ENCODE measurements around the gene PRPF38B. TPM values are rescaled to one million over a fixed set of nuclear protein-coding genes. Genes with fewer than 3 reads are reported as not detected.

Gene PRPF38B
- total and polyA plus RNA-seq, 2 of the 4 experiments (the other 2 are of a cell fraction): 9.0 to 19.3 TPM

- H3K9me3 ChIP-seq (ENCODE audit: control insufficient read depth, insufficient read depth, low read length): no peaks in the 10 kb centered on the region
- H3K14ac ChIP-seq (replicated peaks; ENCODE audit: low read depth, low read length): no peak overlapping the region
- no peak overlapping the region for H3K4ac ChIP-seq (ENCODE audit: low read depth, low read length)
- H2AK9ac ChIP-seq (replicated peaks; ENCODE audit: low read depth, low read length, poor library complexity): no peak overlapping the region
- H2BK120ac ChIP-seq (ENCODE audit: low read depth, low read length): no peak overlapping the region
- POLR2A ChIA-PET (ENCODE audit: unreplicated experiment): no interaction called here
- in situ Hi-C loops (cut with MboI; ENCODE audit: low sequenced_read_pairs) (no loop called here), dilution Hi-C loops (cut with HindIII; ENCODE audit: low sequenced_read_pairs, unreplicated experiment) (no loop called here), intact Hi-C loops (cut with micrococcal nuclease) (no loop called here)
- no peak overlapping the region for H3K4me2 ChIP-seq (ENCODE audit: low read depth, low read length)
- CTCF ChIA-PET: no interaction called here
- ATAC-seq (ENCODE audit: low read depth) (no peak), DNase-seq (no peak)
- no peak overlapping the region for H3K4me3 ChIP-seq (ENCODE audit: insufficient read depth, low read depth, low read length)
- no peak overlapping the region for H4K5ac ChIP-seq (ENCODE audit: low read depth, low read length)
- no peak overlapping the region for H3K23ac ChIP-seq (ENCODE audit: low read depth, low read length)
- TF ChIP-seq RFX5 (IDR thresholded peaks at IDR 0.05; ENCODE audit: low read depth, low read length): no peak
- no peak for TF ChIP-seq MAFK (IDR thresholded peaks at IDR 0.05; ENCODE audit: low read depth, low read length)
- TF ChIP-seq RAD21 (IDR thresholded peaks at IDR 0.05; ENCODE audit: low read length): no peak
- TF ChIP-seq SMC3 (IDR thresholded peaks at IDR 0.05; ENCODE audit: low read depth, low read length): no peak
- no peak for TF ChIP-seq CEBPB (IDR thresholded peaks at IDR 0.05; ENCODE audit: low read depth, low read length)
- no peak for TF ChIP-seq MXI1 (IDR thresholded peaks at IDR 0.05; ENCODE audit: borderline replicate concordance, low read depth, low read length)
- TF ChIP-seq USF2 (IDR thresholded peaks at IDR 0.05; ENCODE audit: low read depth, low read length): no peak
- no peak for TF ChIP-seq CTCF (conservative IDR thresholded peaks at IDR 0.05; ENCODE audit: low read depth, low read length)
- no peak for TF ChIP-seq CHD1 (IDR thresholded peaks at IDR 0.05; ENCODE audit: low read depth, low read length)
- no peak for TF ChIP-seq MAZ (IDR thresholded peaks at IDR 0.05; ENCODE audit: borderline replicate concordance, low read depth, low read length)
- no peak for TF ChIP-seq FOS (IDR thresholded peaks at IDR 0.05; ENCODE audit: low read depth, low read length)
- TF ChIP-seq NFE2L2 (IDR thresholded peaks at IDR 0.05; ENCODE audit: low read depth, low read length): no peak
- no peak for TF ChIP-seq BHLHE40 (IDR thresholded peaks at IDR 0.05; ENCODE audit: low read depth, low read length)
- TF ChIP-seq POLR2A (IDR thresholded peaks at IDR 0.05; ENCODE audit: low read depth, low read length): no peak
- TF ChIP-seq ELK1 (IDR thresholded peaks at IDR 0.05; ENCODE audit: borderline replicate concordance, low read depth, low read length): no peak
- TF ChIP-seq RCOR1 (IDR thresholded peaks at IDR 0.05; ENCODE audit: insufficient replicate concordance, low read length): no peak
- no peak overlapping the region for H2BK20ac ChIP-seq (ENCODE audit: low read depth, low read length)
- BruUV-seq (replicated peaks): no TSS peak
- no peak overlapping the region for H3K27ac ChIP-seq (ENCODE audit: insufficient read depth, low read length)
- no peaks in the 10 kb centered on the region for H3K79me1 ChIP-seq (ENCODE audit: low read depth in 1 of 2, low read length in 2 of 2)
- WGBS, 2 experiments (ENCODE audit: extremely low coverage in 2 of 2, insufficient read length in 1 of 2): no CpG with 5 or more reads among the region's 6 CpGs
- no peak overlapping the region for H3K18ac ChIP-seq (ENCODE audit: low read depth, low read length)
- H4K91ac ChIP-seq (ENCODE audit: insufficient read depth, low read depth, low read length): no peak overlapping the region
- H3K36me3 ChIP-seq (ENCODE audit: control insufficient read depth, insufficient read depth, low read length): no peaks in the 10 kb centered on the region
- no peak overlapping the region for H3K56ac ChIP-seq (ENCODE audit: extremely low read depth, insufficient read depth, low read length)
- no peak overlapping the region for H4K8ac ChIP-seq (ENCODE audit: low read depth in 2 of 2, low read length in 2 of 2)
- no peaks in the 10 kb centered on the region for H3K27me3 ChIP-seq (ENCODE audit: control insufficient read depth, insufficient read depth, low read length)
- H2BK5ac ChIP-seq (ENCODE audit: low read depth, low read length, poor library complexity, severe bottlenecking): no peak overlapping the region
- H3K4me1 ChIP-seq (ENCODE audit: control insufficient read depth, insufficient read depth, low read length): peaks cover 2% of the 10 kb centered on the region; the same call in 1 of the 2 replicates
- peak overlapping the region; percentile 36 for H2AFZ ChIP-seq (replicated peaks; ENCODE audit: low read length, poor library complexity)
- H2BK15ac ChIP-seq (ENCODE audit: low read depth, low read length): no peak overlapping the region
- no peak overlapping the region for H3K9ac ChIP-seq (ENCODE audit: low read depth, low read length)
- H4K20me1 ChIP-seq (ENCODE audit: insufficient read depth, low read length): no peaks in the 10 kb centered on the region
- H2AK5ac ChIP-seq (ENCODE audit: low read depth, low read length): no peak overlapping the region
- H3K9me1 ChIP-seq (ENCODE audit: insufficient read depth, low read length): no peaks in the 10 kb centered on the region
These were observed 27.6 kb upstream of the PRPF38B start for GRCh38 chr1:108664481-108664880.

Measured in IMR-90 (cell line).